Measurements from ENCODE around the gene PRDM8. TPM values are rescaled to one million over a fixed set of nuclear protein-coding genes. Genes with fewer than 3 reads are reported as not detected.

The PRDM8 gene
- total RNA-seq, 2 experiments from 2014 or later: 18.9 to 21.9 TPM

GRCh38 chr4:80206111-80206510, 8.8 kb downstream of the PRDM8 start:
- Mint-ChIP-seq H3K27ac (no peak overlapping the region), H3K27me3 (peaks cover 8% of the 10 kb centered on the region), H3K9me3 (no peaks in the 10 kb centered on the region), H3K36me3 (ENCODE audit: low read depth) (peaks cover 11% of the 10 kb centered on the region), H3K4me1 (peaks cover 17% of the 10 kb centered on the region), H3K4me3 (no peak overlapping the region)
- no peak for DNase-seq
- POLR2A ChIA-PET: interaction anchor here (0.6 kb wide), 1 partner anchor 23 kb away, joined by 4 read pairs; no protein-coding TSS in a partner anchor
- CTCF ChIA-PET: interaction anchor here (1.2 to 1.5 kb wide), 2 partner anchors 10 to 25 kb away, joined by 3 read pairs; no protein-coding TSS in a partner anchor

- peaks cover 12% of the 10 kb centered on the region for H3K4me1 Mint-ChIP-seq
- no peaks in the 10 kb centered on the region for H3K9me3 Mint-ChIP-seq
- no peak for DNase-seq
- CTCF ChIA-PET: interaction anchor here (1.5 kb wide), 1 partner anchor 26 kb away, joined by 3 read pairs; no protein-coding TSS in a partner anchor
- no peak overlapping the region for H3K4me3 Mint-ChIP-seq
- peaks cover 6% of the 10 kb centered on the region for H3K36me3 Mint-ChIP-seq (ENCODE audit: low read depth)
- peaks cover 13% of the 10 kb centered on the region for H3K27me3 Mint-ChIP-seq
- POLR2A ChIA-PET: no interaction called here
- no peak overlapping the region for H3K27ac Mint-ChIP-seq
Observed at GRCh38 chr4:80206521-80207171, 9.3 kb downstream of the PRDM8 start.

DNA sequence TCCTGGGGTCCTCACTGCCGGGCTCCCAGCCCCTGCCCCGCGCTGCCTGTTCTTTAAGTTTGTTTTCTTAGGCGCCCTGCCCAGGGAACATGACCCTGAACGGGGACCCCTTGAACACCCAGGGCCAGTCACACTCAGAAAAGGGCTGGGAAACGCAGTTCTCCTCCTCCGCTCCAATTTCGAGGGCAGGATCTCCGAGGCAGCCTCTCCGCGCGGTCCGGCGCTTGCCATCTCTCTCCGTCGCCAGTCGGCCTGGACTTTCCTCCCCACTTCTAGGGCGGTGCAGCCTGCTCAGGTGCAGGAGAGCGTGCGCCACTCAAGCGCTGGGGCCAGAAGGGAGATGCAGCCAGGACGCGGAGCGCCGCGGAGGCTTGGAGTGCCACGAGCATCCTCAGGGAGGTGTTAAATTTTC, 9.9 kb downstream of the PRDM8 start:
- Mint-ChIP-seq H3K4me3 (no peak overlapping the region), H3K27ac (no peak overlapping the region), H3K27me3 (peaks cover 13% of the 10 kb centered on the region), H3K9me3 (no peaks in the 10 kb centered on the region), H3K36me3 (ENCODE audit: low read depth) (peaks cover 3% of the 10 kb centered on the region), H3K4me1 (peaks cover 10% of the 10 kb centered on the region)
- ChIA-PET POLR2A (no interaction called here), CTCF (no interaction called here)
- DNase-seq: no peak

DNA sequence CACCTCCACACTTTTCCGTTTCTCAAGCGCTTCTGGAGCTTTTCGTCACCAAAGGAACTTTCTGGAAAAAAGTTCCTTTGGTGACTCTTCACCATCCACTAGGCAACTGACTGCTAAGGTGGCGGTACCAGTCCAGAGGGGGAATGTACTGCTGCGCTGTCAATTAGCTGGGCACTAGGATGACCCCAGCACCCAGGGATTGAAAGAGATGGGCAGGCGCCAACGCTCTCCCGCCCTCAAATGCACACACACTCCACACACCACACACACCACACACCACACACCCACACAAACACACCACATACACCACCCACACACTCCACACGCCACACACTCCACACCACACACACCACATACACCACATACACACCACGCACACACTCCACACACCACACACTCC, 10.4 kb downstream of the PRDM8 start:
- ChIA-PET CTCF (no interaction called here), POLR2A (no interaction called here)
- Mint-ChIP-seq H3K9me3 (no peaks in the 10 kb centered on the region), H3K4me1 (peaks cover 10% of the 10 kb centered on the region), H3K27me3 (peaks cover 13% of the 10 kb centered on the region), H3K36me3 (ENCODE audit: low read depth) (peaks cover 3% of the 10 kb centered on the region), H3K27ac (no peak overlapping the region), H3K4me3 (no peak overlapping the region)
- no peak for DNase-seq

DNA sequence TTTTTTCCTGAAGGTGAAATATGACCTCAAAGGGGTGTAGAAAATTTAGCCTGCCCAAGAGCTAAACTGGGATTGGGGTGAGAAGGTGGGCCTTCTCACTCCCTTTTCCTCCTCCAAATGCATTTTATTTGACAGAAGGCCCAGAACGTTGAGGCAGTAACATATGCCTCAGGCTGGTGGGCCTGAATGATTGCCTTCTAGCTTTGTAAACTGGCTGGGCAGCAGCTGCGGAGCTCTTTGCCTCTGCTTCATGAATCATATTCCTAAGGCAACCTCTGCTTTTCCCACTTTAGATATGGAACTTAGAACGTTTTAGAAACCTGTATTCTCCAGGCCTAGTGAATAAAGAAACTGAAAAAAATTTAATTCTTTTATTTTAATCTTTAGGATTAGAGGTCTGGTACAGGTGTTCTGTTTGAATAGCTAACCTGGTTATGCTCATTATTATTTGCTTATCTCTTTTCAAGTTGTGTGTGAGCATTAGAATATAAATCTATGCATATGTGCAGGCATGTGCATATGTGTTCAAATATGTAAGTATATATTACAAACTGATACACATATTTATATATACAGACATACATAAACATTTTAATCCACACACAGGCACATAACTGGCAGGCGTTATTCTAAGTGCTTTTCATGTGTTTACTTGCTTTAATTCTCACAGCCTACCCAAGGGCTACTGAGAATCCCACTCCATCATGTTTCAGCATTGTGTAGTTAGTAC, 11.5 kb downstream of the PRDM8 start:
- H3K4me1 Mint-ChIP-seq: peaks cover 3% of the 10 kb centered on the region
- ChIA-PET POLR2A (no interaction called here), CTCF (interaction anchor here (2.5 kb wide), 1 partner anchor 11 kb away, joined by 7 read pairs; no protein-coding TSS in a partner anchor)
- no peaks in the 10 kb centered on the region for H3K9me3 Mint-ChIP-seq
- no peak overlapping the region for H3K27ac Mint-ChIP-seq
- H3K4me3 Mint-ChIP-seq: no peak overlapping the region
- no peaks in the 10 kb centered on the region for H3K36me3 Mint-ChIP-seq (ENCODE audit: low read depth)
- DNase-seq: no peak
- H3K27me3 Mint-ChIP-seq: peaks cover 11% of the 10 kb centered on the region

DNA sequence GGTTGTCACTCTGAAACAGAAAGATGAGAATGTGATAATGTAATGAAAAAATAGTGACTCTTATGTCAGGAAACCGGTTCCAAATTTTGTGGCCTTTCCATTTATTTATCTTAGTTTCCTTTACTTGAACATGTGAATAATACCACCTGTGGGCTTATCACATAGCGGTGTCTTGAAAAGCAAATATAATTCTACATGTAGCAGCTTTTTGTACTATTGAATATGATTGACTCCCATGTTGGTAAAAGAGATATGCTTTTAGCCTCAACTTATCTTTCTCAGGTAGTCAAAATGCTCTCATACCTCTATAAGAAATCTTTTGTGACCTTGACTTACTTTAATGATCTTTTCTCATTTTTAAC, 12.0 kb downstream of the PRDM8 start:
- no peaks in the 10 kb centered on the region for H3K36me3 Mint-ChIP-seq (ENCODE audit: low read depth)
- H3K27ac Mint-ChIP-seq: no peak overlapping the region
- CTCF ChIA-PET: interaction anchor here (2.5 kb wide), 1 partner anchor 11 kb away, joined by 7 read pairs; no protein-coding TSS in a partner anchor
- no peaks in the 10 kb centered on the region for H3K9me3 Mint-ChIP-seq
- peaks cover 1% of the 10 kb centered on the region for H3K4me1 Mint-ChIP-seq
- peaks cover 11% of the 10 kb centered on the region for H3K27me3 Mint-ChIP-seq
- POLR2A ChIA-PET: no interaction called here
- H3K4me3 Mint-ChIP-seq: no peak overlapping the region
- DNase-seq: no peak

DNA sequence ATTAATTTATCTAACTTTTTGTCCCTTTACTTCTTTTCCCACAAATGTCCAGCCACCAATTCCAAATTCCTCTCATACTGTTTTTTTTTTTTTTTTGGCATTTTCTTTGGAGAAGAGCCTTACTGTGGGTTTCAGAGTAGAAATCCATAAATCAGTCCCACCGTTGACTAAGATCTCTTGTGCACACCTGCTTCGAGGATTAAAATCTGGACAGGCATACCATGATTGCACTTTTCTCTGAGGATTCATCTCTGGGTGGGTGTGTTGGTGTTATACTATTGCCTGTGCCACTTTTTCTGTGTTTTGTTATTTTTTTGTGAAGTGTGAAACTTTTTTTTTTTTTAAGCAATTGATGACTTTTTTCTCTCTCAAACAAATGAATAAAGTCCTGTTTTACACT, 13.2 kb downstream of the PRDM8 start:
- Mint-ChIP-seq H3K4me3 (no peak overlapping the region), H3K9me3 (no peaks in the 10 kb centered on the region), H3K27ac (no peak overlapping the region), H3K4me1 (peaks cover 1% of the 10 kb centered on the region), H3K36me3 (ENCODE audit: low read depth) (no peaks in the 10 kb centered on the region), H3K27me3 (peaks cover 11% of the 10 kb centered on the region)
- CTCF ChIA-PET: interaction anchor here (2.5 to 4.4 kb wide), 2 partner anchors 8 to 9 kb away, joined by 7 to 24 read pairs; no protein-coding TSS in a partner anchor
- DNase-seq: no peak
- POLR2A ChIA-PET: no interaction called here

- Mint-ChIP-seq H3K27me3 (peaks cover 27% of the 10 kb centered on the region), H3K27ac (no peak overlapping the region), H3K4me1 (peaks cover 1% of the 10 kb centered on the region), H3K9me3 (no peaks in the 10 kb centered on the region), H3K4me3 (no peak overlapping the region), H3K36me3 (ENCODE audit: low read depth) (no peaks in the 10 kb centered on the region)
- ChIA-PET POLR2A (interaction anchor here (1.0 to 2.3 kb wide), 4 partner anchors 10 to 141 kb away, joined by 3 to 10 read pairs (median 8); no protein-coding TSS in a partner anchor), CTCF (interaction anchor here (1.0 to 4.4 kb wide), 5 partner anchors 11 to 296 kb away, joined by 4 to 24 read pairs (median 8); no protein-coding TSS in a partner anchor)
- no peak for DNase-seq
Observed at GRCh38 chr4:80213117-80213815, 16.0 kb downstream of the PRDM8 start.

- POLR2A ChIA-PET: interaction anchor here (1.2 to 1.4 kb wide), 2 partner anchors 13 to 31 kb away, joined by 3 to 5 read pairs; no protein-coding TSS in a partner anchor
- Mint-ChIP-seq H3K27me3 (peaks cover 40% of the 10 kb centered on the region), H3K27ac (no peak overlapping the region), H3K36me3 (ENCODE audit: low read depth) (no peaks in the 10 kb centered on the region), H3K4me1 (peaks cover 1% of the 10 kb centered on the region), H3K4me3 (no peak overlapping the region), H3K9me3 (no peaks in the 10 kb centered on the region)
- CTCF ChIA-PET: interaction anchor here (0.8 to 1.6 kb wide), 11 partner anchors 13 to 629 kb away, joined by 3 to 12 read pairs (median 4); partner anchors contain the start of gene ANTXR2
- no peak for DNase-seq
Observed at GRCh38 chr4:80215449-80216052, 18.2 kb downstream of the PRDM8 start.

DNA sequence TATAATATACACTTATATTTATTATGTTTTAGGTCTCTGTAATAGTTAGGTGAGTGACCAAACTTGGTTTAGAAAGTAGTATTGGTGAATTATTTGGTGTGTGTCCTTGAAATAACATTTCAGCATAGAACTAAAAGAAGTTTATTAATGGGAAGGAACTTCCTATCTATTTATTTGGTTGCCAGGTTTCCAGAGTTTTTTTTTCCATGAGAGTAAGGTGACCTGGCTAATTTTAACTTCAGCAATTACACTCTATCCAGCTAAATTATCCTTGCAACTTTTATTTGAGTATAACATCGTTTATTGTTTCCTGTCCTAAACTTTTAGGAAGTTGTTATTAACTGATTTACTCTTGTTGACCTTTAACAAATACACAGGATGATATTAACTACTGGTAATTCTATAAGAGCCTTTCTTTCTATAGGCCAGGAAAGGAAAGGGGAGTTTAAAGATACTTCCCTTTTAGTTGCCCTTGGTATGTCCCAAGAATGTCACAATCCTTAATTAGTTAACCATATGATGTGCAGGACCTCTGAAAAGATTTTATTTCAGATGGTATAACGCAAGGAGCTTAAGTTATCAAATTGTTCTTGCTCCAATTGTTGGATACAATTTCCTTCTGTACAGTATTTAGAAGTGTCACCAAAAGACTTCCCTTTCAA, 18.9 kb downstream of the PRDM8 start:
- CTCF ChIA-PET: interaction anchor here (0.8 to 1.6 kb wide), 11 partner anchors 14 to 629 kb away, joined by 3 to 12 read pairs (median 4); partner anchors contain the start of gene ANTXR2
- Mint-ChIP-seq H3K4me3 (no peak overlapping the region), H3K27me3 (peaks cover 39% of the 10 kb centered on the region), H3K36me3 (ENCODE audit: low read depth) (no peaks in the 10 kb centered on the region), H3K27ac (no peak overlapping the region), H3K9me3 (no peaks in the 10 kb centered on the region), H3K4me1 (peaks cover 1% of the 10 kb centered on the region)
- POLR2A ChIA-PET: interaction anchor here (1.2 to 1.4 kb wide), 2 partner anchors 13 to 32 kb away, joined by 3 to 5 read pairs; no protein-coding TSS in a partner anchor
- no peak for DNase-seq

DNA sequence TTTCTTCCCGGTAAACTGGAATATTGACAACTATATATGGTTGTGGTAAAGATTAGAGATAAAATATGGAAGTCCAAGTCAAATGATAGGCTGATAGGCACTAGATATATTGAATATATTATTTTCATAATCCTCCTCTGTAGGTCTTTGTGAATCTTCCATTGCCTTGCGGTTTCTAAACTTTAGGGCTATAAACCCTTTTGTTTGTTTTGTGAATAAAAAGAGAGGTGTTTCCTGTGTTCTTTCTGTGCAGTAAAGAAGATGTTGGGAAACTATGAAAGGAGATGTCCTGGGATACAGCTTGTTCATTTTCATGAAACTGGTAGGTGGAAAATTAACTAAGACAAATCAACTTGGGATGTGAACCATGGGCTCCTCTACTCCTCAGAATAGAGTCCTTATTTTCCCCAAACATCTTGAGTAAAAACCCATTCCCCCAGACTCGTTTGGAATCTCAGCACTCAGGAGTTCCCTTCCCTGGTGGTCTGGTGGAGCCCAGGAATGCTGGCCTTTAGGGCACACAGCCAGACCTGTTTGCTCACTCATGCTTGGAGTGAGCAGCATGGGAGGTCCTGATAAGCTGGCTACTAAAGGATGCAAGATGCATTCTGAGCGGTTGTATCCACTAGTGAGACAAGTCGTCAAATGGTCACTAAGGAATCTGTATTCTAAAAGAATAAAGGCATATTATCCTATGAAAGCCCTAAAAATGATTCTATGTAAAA, 22.2 kb downstream of the PRDM8 start:
- Mint-ChIP-seq H3K4me1 (peaks cover 1% of the 10 kb centered on the region), H3K4me3 (no peak overlapping the region), H3K36me3 (ENCODE audit: low read depth) (no peaks in the 10 kb centered on the region), H3K9me3 (no peaks in the 10 kb centered on the region), H3K27ac (no peak overlapping the region), H3K27me3 (peaks cover 43% of the 10 kb centered on the region)
- CTCF ChIA-PET: interaction anchor here (1.3 to 1.7 kb wide), 5 partner anchors 10 to 223 kb away, joined by 3 to 7 read pairs (median 4); no protein-coding TSS in a partner anchor
- no peak for DNase-seq
- POLR2A ChIA-PET: interaction anchor here (1.2 kb wide), 1 partner anchor 36 kb away, joined by 3 read pairs; no protein-coding TSS in a partner anchor

Data from activated CD4-positive, alpha-beta memory T cell treated with anti-CD3 and anti-CD28 coated beads, Interleukin-2, amount 10 ng/mL, durations not matched to agents 7 days and 5 days (primary cell).